CD4-positive, alpha-beta memory T cell (primary cell): ENCODE measurements around the gene MCL1. TPM values are rescaled to one million over a fixed set of nuclear protein-coding genes. Genes with fewer than 3 reads are reported as not detected.
"Not testable (repeated sequence)": the region's sequence is repeated elsewhere in the genome, so short reads cannot be mapped to it uniquely, and the experiment has no call there.

ENCODE experiments used
- CTCF ChIA-PET: fragments of 350-600 bp; sonication (Branson Sonifier 250); formaldehyde crosslinking; loops from one replicate; lab custom pipeline; 2021; ENCODE audit warnings: inconsistent platforms; ENCODE audit not compliant: partially characterized antibody; lab: Charles Lee
- POLR2A ChIA-PET: fragments of 350-600 bp; sonication (Branson Sonifier 250); formaldehyde crosslinking; loops from one replicate; lab custom pipeline; 2021; ENCODE audit not compliant: partially characterized antibody; lab: Charles Lee
- DNase-seq, 5 donors: peaks; one replicate each; pipeline versions ENCODE4 v3.0.0 to v3.0.0-alpha.2; 2020 to 2022; ENCODE audit warnings: mixed read lengths in 1 of 5
- H3K27ac ChIP-seq: one replicate; pipeline ENCODE4 v1.7.0; 2013; ENCODE audit warnings: low read depth, low read length
- H3K27me3 ChIP-seq: 2 replicates; pipeline ENCODE4 v1.7.0; 2013; ENCODE audit warnings: mild to moderate bottlenecking, low read length, moderate library complexity; ENCODE audit not compliant: insufficient read depth
- H3K36me3 ChIP-seq: 2 replicates; pipeline ENCODE4 v1.7.0; 2013; ENCODE audit warnings: mild to moderate bottlenecking, low read length, moderate library complexity; ENCODE audit not compliant: insufficient read depth
- H3K4me1 ChIP-seq: 2 replicates; pipeline ENCODE4 v1.7.0; 2013; ENCODE audit warnings: mild to moderate bottlenecking, low read length, moderate library complexity; ENCODE audit not compliant: insufficient read depth
- H3K4me3 ChIP-seq, 2 donors: one replicate each; pipeline ENCODE4 v1.7.0; 2013; ENCODE audit warnings: low read length in 2 of 2, mild to moderate bottlenecking in 1 of 2
- H3K9me3 ChIP-seq, 2 donors: one replicate each; pipeline ENCODE4 v1.7.0; 2013; ENCODE audit warnings: low read length in 2 of 2, control low read depth in 1 of 2; ENCODE audit not compliant: control insufficient read depth in 1 of 2
- H3K27ac Mint-ChIP-seq, 7 donors: one replicate each; pipeline ENCODE4 v1.8.0; 2020 to 2021; ENCODE audit warnings: mixed read lengths in 7 of 7, mild to moderate bottlenecking in 6 of 7, inconsistent platforms in 3 of 7, moderate library complexity in 3 of 7
- H3K27me3 Mint-ChIP-seq, 2 donors: one replicate each; pipeline ENCODE4 v1.8.0; 2020 to 2021; ENCODE audit warnings: mixed read lengths in 2 of 2
- H3K36me3 Mint-ChIP-seq, 2 donors: one replicate each; pipeline ENCODE4 v1.8.0; 2020 to 2021; ENCODE audit warnings: mixed read lengths in 2 of 2, inconsistent platforms in 1 of 2, mild to moderate bottlenecking in 1 of 2
- H3K4me1 Mint-ChIP-seq, 4 donors: one replicate each; pipeline ENCODE4 v1.8.0; 2020 to 2021; ENCODE audit warnings: mixed read lengths in 4 of 4, mild to moderate bottlenecking in 1 of 4
- H3K4me3 Mint-ChIP-seq, 8 donors: one replicate each; pipeline ENCODE4 v1.8.0; 2020 to 2021; ENCODE audit warnings: mixed read lengths in 8 of 8, mild to moderate bottlenecking in 7 of 8, moderate library complexity in 6 of 8, inconsistent platforms in 3 of 8
- H3K9me3 Mint-ChIP-seq, 8 donors: one replicate each; pipeline ENCODE4 v1.8.0; 2020 to 2021; ENCODE audit warnings: mixed read lengths in 8 of 8, mild to moderate bottlenecking in 5 of 8, inconsistent platforms in 3 of 8, moderate library complexity in 1 of 8
- intact Hi-C: fragments of 100-400 bp; cut with micrococcal nuclease; formaldehyde crosslinking; loops from one replicate; pipeline ENCODE4 v1.15.1; 2023
- polyA plus RNA-seq, 2 donors: library from polyadenylated mRNA; unstranded; fragments of 300-500 nt; fragmentation: Illumina TruSeq; gene quantifications; one replicate each; pipeline ENCODE4 v1.2.3, GENCODE V29; 2021
- total RNA-seq, 2 experiments: library from RNA; stranded (reverse); gene quantifications; one replicate each; pipeline ENCODE4 v1.2.3, GENCODE V29; 2021

Gene MCL1
- total and polyA plus RNA-seq, 4 experiments from 2014 or later: 116 to 331 (median 261) TPM

- Histone ChIP-seq H3K27ac (peak overlapping the region; percentile 97), H3K4me3 (peak overlapping the region; percentile 96 to 100), H3K36me3 (peaks cover 58% of the 10 kb centered on the region), H3K9me3 (no peaks in the 10 kb centered on the region), H3K27me3 (no peaks in the 10 kb centered on the region), H3K4me1 (peaks cover 62% of the 10 kb centered on the region)
- CTCF ChIA-PET: interaction anchor here (2.4 to 16.7 kb wide), 2 partner anchors 12 to 46 kb away, joined by 15 to 433 read pairs; no protein-coding TSS in a partner anchor
- peak overlapping the region; percentile 84 to 99 (median 94) for H3K27ac Mint-ChIP-seq
- no peaks in the 10 kb centered on the region for H3K27me3 Mint-ChIP-seq
- H3K36me3 Mint-ChIP-seq: peaks cover 79 to 87% of the 10 kb centered on the region in 2 donors
- peaks cover 0 to 12% (median 3%) of the 10 kb centered on the region in 8 donors for H3K9me3 Mint-ChIP-seq
- intact Hi-C loops: no loop called here
- H3K4me3 Mint-ChIP-seq: peak overlapping the region; percentile 93 to 100 (median 99)
- peaks cover 21 to 88% (median 39%) of the 10 kb centered on the region in 4 donors for H3K4me1 Mint-ChIP-seq
- peak in 1 of 5 donors; percentile 17 for DNase-seq
- POLR2A ChIA-PET: interaction anchor here (1.2 to 18.6 kb wide), 5 partner anchors 11 to 211 kb away, joined by 3 to 1751 read pairs (median 122); partner anchors contain the start of genes ENSA and RPRD2
Measured at GRCh38 chr1:150575072-150575489, 4.3 kb downstream of the MCL1 start.

DNA sequence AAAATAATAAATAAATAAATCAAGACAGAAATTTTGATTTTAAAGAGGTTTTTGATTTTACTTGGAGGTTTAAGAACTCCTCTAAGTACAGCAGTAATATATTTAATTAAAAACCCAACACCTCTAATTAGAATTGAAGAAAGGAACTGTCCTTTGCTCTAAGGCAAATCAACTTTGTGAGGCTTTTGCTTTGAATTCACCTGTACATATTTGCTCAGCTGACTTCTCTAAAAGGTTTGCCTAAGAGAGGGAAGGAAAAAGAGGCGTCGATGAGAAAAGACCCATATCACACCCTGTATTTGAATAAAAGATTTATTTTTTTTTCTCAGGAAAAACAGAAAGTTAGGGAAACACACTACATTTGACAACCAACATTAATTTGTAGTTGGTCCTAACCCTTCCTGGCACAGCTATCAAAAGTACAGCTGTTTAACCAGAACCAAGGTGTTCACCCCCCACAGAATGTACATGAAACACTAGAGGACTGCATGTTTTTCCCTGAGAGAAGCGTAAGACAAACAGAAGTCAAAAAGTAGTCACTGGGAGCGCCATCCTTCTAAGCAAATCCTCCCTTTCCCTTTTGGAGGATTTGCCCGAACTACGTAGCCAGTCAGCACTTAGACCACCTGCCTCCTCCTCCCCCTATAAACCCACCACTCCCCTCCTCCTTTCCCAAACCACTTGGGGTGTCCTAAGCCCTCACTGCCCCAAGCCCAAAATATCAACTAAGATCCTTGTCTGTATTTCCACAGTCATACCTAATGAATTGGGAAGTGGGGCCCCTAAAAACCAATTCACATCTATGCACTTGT, 4.9 kb downstream of the MCL1 start:
- intact Hi-C loops: no loop called here
- no peaks in the 10 kb centered on the region for H3K9me3 ChIP-seq
- Mint-ChIP-seq H3K4me3 (peak overlapping the region; percentile 93 to 100 (median 99)), H3K27ac (peak overlapping the region; percentile 84 to 99 (median 94)), H3K9me3 (peaks cover 0 to 12% (median 3%) of the 10 kb centered on the region in 8 donors), H3K4me1 (peaks cover 22 to 88% (median 41%) of the 10 kb centered on the region in 4 donors), H3K36me3 (peaks cover 84 to 92% of the 10 kb centered on the region in 2 donors), H3K27me3 (no peaks in the 10 kb centered on the region)
- H3K27me3 ChIP-seq: no peaks in the 10 kb centered on the region
- H3K27ac ChIP-seq: peak overlapping the region; percentile 97
- CTCF ChIA-PET: interaction anchor here (2.4 to 16.7 kb wide), 2 partner anchors 11 to 46 kb away, joined by 15 to 433 read pairs; no protein-coding TSS in a partner anchor
- POLR2A ChIA-PET: interaction anchor here (0.5 to 18.6 kb wide), 9 partner anchors 11 to 1325 kb away, joined by 3 to 1751 read pairs (median 10); partner anchors contain the start of gene ENSA
- peak in 2 of 5 donors; percentile 25 to 28 for DNase-seq
- H3K4me1 ChIP-seq: peaks cover 64% of the 10 kb centered on the region
- peaks cover 58% of the 10 kb centered on the region for H3K36me3 ChIP-seq
- peak overlapping the region; percentile 96 to 100 for H3K4me3 ChIP-seq

- peak in 3 of 5 donors; percentile 24 to 52 (median 30) for DNase-seq
- Mint-ChIP-seq H3K4me1 (peaks cover 26 to 93% (median 48%) of the 10 kb centered on the region in 4 donors), H3K27ac (peak overlapping the region; percentile 79 to 98 (median 92)), H3K9me3 (peaks cover 0 to 12% (median 1%) of the 10 kb centered on the region in 8 donors), H3K4me3 (peak overlapping the region; percentile 86 to 100 (median 99)), H3K36me3 (peaks cover 79 to 89% of the 10 kb centered on the region in 2 donors)
- H3K27me3 Mint-ChIP-seq, H3K9me3 ChIP-seq, H3K27me3 ChIP-seq, intact Hi-C loops: not testable (repeated sequence)
- Histone ChIP-seq H3K36me3 (peaks cover 55% of the 10 kb centered on the region), H3K4me3 (peak overlapping the region; percentile 14 to 49), H3K27ac (peak overlapping the region; percentile 27), H3K4me1 (peaks cover 72% of the 10 kb centered on the region)
- POLR2A ChIA-PET: interaction anchor here (1.0 to 18.6 kb wide), 7 partner anchors 10 to 1325 kb away, joined by 3 to 1751 read pairs (median 9); partner anchors contain the start of gene ENSA
- CTCF ChIA-PET: interaction anchor here (1.6 to 16.7 kb wide), 2 partner anchors 10 to 47 kb away, joined by 9 to 433 read pairs; no protein-coding TSS in a partner anchor
Measured at GRCh38 chr1:150573648-150574071, 5.8 kb downstream of the MCL1 start.

DNA sequence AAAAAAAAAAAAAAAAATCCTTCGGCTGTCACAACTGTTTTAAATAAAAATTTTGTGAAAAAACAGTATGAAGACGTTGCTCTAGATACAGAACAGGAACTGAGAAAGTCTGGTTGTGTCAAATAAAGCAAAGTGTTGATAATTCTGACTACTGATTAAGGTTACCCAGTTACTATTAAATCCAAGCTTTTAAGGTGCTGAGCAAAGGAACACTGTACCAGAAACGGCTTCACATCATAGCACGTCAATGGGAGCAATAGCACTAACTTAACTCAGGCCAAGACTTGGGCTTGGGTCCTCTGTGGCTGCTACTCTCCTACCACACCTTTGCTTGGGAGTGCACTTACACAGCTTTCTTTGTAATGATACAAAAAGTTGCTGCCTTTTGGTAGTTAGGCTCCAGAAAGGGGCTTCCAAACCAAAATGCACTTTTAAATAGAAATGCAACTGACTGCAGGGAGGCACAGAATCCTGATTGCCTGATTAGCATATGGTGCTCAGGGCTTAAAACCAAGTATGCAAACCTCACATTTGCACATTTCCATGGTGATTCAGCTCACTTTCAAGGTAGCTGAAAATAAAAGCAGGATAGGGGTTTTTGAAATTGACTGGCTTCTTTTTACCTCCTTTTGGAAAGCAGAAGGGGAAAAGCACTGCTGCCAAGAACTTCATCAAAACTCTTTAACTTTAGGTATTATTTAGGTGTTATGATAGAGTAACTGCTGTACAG, 6.3 kb downstream of the MCL1 start:
- peak overlapping the region; percentile 86 to 100 (median 99) for H3K4me3 Mint-ChIP-seq
- Histone ChIP-seq H3K27ac (peak overlapping the region; percentile 27), H3K4me3 (peak overlapping the region; percentile 14 to 49), H3K4me1 (peaks cover 78% of the 10 kb centered on the region), H3K36me3 (peaks cover 49% of the 10 kb centered on the region), H3K9me3 (no peaks in the 10 kb centered on the region), H3K27me3 (no peaks in the 10 kb centered on the region)
- H3K4me1 Mint-ChIP-seq: peaks cover 31 to 97% (median 53%) of the 10 kb centered on the region in 4 donors
- peak overlapping the region; percentile 79 to 98 (median 94) for H3K27ac Mint-ChIP-seq
- POLR2A ChIA-PET: interaction anchor here (1.0 to 18.6 kb wide), 7 partner anchors 9 to 686 kb away, joined by 3 to 1751 read pairs (median 9); partner anchors contain the start of gene ENSA
- peaks cover 74 to 86% of the 10 kb centered on the region in 2 donors for H3K36me3 Mint-ChIP-seq
- CTCF ChIA-PET: interaction anchor here (1.6 to 16.7 kb wide), 2 partner anchors 10 to 48 kb away, joined by 9 to 433 read pairs; no protein-coding TSS in a partner anchor
- intact Hi-C loops: no loop called here
- no peaks in the 10 kb centered on the region for H3K27me3 Mint-ChIP-seq
- DNase-seq: peak in 4 of 5 donors; percentile 21 to 44 (median 34)
- H3K9me3 Mint-ChIP-seq: peaks cover 0 to 7% (median 0%) of the 10 kb centered on the region in 8 donors

DNA sequence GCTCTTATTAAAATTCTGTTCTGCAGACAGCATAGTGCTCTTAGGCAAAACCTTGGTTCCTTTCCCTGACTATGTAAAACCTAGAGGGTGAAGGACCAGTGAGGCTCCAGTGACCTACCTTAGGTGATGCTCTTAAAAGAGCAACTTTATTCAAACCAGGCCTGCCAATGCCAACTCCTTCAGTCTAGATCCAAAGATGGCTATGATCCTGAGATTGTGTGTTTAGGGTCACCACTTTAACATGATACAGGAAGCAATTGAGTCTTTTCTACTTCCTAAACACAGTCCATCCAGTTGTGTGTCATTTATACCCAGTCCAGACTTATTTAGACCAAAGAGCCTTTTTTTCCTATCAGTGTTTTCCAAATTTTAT, 10.8 kb downstream of the MCL1 start:
- Histone ChIP-seq H3K9me3 (no peaks in the 10 kb centered on the region), H3K27me3 (no peaks in the 10 kb centered on the region), H3K36me3 (peaks cover 8% of the 10 kb centered on the region), H3K27ac (peak overlapping the region; percentile 58), H3K4me3 (peak overlapping the region; percentile 43 to 45), H3K4me1 (peaks cover 93% of the 10 kb centered on the region)
- ChIA-PET CTCF (interaction anchor here (1.3 to 16.7 kb wide), 4 partner anchors 5 to 60 kb away, joined by 4 to 501 read pairs (median 433); partner anchors contain the start of genes ENSA and MCL1), POLR2A (interaction anchor here (0.8 to 18.6 kb wide), 8 partner anchors 5 to 335 kb away, joined by 3 to 1751 read pairs (median 98); partner anchors contain the start of genes ENSA, GOLPH3L, MCL1 and RPRD2)
- no peaks in the 10 kb centered on the region for H3K27me3 Mint-ChIP-seq
- intact Hi-C loops: loop anchor here (1.0 kb wide), 1 partner anchor 9 kb away; no protein-coding TSS in a partner anchor
- H3K9me3 Mint-ChIP-seq: peaks cover 0 to 2% (median 0%) of the 10 kb centered on the region in 8 donors
- H3K36me3 Mint-ChIP-seq: peaks cover 29 to 50% of the 10 kb centered on the region in 2 donors
- H3K4me3 Mint-ChIP-seq: peak overlapping the region; percentile 87 to 98 (median 89)
- peaks cover 46 to 97% (median 73%) of the 10 kb centered on the region in 4 donors for H3K4me1 Mint-ChIP-seq
- peak overlapping the region; percentile 93 to 99 (median 94) for H3K27ac Mint-ChIP-seq
- DNase-seq: peak in 2 of 5 donors; percentile 21 to 26
